GM13976 (cell line): Measurements from ENCODE around the gene HABP4.

Experiments
- DNase-seq: peaks from one replicate; pipeline ENCODE4 v3.0.0; 2012; ENCODE audit warnings: low spot score
- CTCF ChIP-seq: IDR thresholded peaks from 2 replicates; pipeline ENCODE4 v1.5.1; 2012; ENCODE audit warnings: borderline replicate concordance, mild to moderate bottlenecking; ENCODE audit not compliant: insufficient read depth; ENCODE audit errors: extremely low read depth, missing control alignments, control extremely low read depth
- in situ Hi-C: fragments of 300-500 bp; cut with MboI; formaldehyde crosslinking; loops from one replicate; pipeline ENCODE4 v1.12.0; 2022; ENCODE audit warnings: low sequenced_read_pairs, mixed read lengths, inconsistent platforms; ENCODE audit not compliant: unreplicated experiment

Gene HABP4

DNA sequence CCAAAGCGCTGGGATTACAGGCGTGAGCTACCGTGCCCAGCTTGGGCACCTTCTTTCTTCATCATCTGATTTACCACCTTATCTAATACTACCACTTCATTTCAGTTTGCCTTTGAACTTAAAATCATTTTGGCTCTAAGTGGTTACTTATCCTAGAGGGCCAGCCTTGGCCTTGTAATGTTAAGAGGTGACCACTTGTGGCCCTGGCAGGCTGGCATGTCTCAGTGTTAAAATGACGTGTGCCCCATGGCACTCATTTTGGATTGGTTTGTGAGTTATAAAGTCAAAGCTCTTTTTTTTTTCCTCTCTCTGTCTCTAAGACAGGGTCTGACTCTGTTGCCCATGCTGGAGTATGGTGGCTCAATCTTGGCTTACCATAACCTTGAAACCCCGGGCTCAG lies 17.8 kb downstream of the HABP4 start:
- TF ChIP-seq CTCF: no peak
- in situ Hi-C loops: no loop called here
- DNase-seq: no peak

DNA sequence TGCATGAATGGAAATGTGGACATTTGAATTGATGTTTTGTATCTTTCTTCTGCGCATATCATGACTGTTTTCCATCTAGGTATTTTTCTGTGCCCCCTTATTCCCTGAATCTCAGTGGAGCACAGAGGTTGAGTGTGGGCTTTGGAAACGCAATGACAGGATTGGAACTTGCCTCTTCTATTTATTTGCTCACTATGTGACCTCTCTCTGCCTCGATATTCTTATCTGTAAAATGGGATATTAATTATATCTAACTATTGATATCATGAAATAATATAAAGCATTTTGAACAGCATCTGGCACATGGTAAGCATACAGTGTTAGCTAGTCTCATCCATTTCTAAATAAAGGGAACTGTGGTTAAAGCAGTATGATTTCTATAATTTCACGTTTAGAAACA lies 26.0 kb downstream of the HABP4 start:
- no peak for TF ChIP-seq CTCF
- DNase-seq: no peak
- in situ Hi-C loops: no loop called here

DNA sequence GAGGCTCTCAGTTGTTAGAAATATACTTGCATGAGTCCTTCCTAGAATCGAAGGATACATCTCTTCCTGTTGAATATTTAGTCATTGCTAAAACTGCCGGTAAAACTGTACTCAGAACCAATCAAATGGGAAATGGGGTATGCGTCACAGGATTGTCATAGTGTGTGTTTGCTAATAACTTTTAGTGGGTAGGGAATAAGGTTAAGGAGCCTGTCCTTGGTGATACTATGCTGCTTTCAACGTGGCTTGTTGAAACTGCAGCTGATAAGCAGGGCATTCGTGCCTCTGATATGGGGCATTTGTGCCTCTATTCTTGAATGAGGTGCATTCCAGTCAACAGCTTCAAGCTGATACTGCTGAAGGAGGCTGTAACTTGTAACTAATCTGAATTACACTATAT lies 26.6 kb downstream of the HABP4 start:
- no peak for TF ChIP-seq CTCF
- in situ Hi-C loops: no loop called here
- DNase-seq: no peak

- no peak for TF ChIP-seq CTCF
- in situ Hi-C loops: no loop called here
- DNase-seq: no peak
These were observed 28.9 kb downstream of the HABP4 start for GRCh38 chr9:96478829-96479371.

GRCh38 chr9:96480736-96481135 lies 30.8 kb downstream of the HABP4 start:
- no peak for DNase-seq
- in situ Hi-C loops: no loop called here
- no peak for TF ChIP-seq CTCF

DNA sequence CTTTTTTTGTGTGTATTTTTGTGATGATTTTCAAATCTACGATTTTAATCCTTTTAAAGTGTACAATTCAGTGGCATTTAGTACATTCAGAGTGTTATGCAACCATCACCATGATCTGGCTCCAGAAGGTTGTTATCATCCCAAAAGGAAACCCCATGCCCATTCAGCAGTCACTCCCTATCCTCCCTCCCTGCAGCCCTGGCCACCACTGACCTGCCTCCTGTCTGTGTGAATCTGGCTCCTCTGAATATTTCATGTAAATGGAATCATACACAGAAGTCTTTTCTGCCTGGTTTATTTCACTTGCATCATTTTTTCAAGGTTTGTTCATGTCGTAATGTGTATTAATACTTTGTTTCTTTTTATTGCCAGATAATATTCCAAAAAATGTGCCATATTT lies 32.5 kb downstream of the HABP4 start:
- no peak for DNase-seq
- in situ Hi-C loops: no loop called here
- no peak for TF ChIP-seq CTCF

DNA sequence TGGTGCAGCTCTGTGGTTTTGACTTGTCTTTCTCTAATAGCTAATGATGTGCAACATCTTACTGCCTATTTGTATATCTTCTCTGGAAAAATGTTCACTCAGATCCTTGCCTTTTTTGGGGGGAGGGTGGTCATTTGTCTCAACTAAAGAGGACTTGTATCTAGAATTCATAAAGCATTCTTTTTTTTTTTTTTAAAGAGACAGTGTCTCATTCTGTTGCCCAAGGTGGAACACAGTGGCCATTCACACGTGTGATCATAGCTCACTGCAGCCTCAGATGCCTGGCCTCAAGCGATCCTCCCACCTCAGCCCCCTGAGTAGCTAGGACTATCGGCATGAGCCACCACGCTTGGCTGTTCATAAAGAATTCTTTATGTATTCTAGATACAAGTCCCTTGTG lies 33.2 kb downstream of the HABP4 start:
- TF ChIP-seq CTCF: no peak
- no peak for DNase-seq
- in situ Hi-C loops: no loop called here
